AG08395 (cell line): Measurements from ENCODE around the gene GPR137.
"Not testable (repeated sequence)": the region's sequence is repeated elsewhere in the genome, so short reads cannot be mapped to it uniquely, and the experiment has no call there.

ENCODE experiments used
- DNase-seq: peaks from one replicate; pipeline ENCODE4 v3.0.0; 2012; ENCODE audit warnings: mixed read lengths, low spot score

The GPR137 gene

GRCh38 chr11:64303109-64304031 is 17.7 kb downstream of the GPR137 start:
- no peak for DNase-seq

GRCh38 chr11:64304032-64304315 is 18.3 kb downstream of the GPR137 start:
- no peak for DNase-seq

DNA sequence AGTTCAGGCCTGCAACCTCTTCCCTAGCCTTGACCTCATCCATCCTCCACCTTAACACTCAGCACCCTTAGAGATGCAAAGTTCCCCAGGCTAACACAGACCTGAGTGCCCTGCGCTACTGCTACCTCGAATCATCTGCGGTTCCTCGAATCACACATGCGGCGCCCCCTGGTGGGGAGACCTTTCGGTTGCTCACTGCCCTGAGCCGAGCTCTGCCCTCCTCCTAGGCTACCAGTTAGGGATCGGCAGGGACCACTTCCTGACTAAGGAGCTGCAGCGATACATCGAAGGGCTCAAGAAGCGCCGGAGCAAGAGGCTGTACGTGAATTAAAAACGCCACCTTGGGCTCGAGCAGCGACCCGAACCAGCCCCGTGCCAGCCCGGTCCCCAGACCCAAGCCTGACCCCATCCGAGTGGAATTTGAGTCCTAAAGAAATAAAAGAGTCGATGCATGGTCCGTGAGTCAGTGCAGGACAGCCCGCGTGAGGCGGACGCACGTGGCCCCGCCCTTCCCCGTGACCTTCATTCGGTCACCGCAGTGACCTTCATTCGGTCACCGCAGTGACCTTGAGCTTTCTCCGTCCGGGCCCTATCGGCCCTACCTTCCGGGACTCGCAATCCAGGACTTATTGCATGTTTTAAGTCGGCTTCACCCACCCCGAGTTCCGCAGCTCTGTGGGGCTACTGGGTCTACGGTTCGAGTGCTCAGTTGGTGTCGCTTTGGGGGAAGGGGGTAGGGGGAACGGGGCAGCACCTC is 18.8 kb downstream of the GPR137 start:
- DNase-seq: peak; percentile 89

GRCh38 chr11:64305075-64305690 is 19.5 kb downstream of the GPR137 start, which contains the start of gene ESRRA:
Gene ESRRA, plus strand, starts transcription at chr11:64305524. Its CDS starts 1,656 bp downstream, at chr11:64307180.
- peak; percentile 100 for DNase-seq

DNA sequence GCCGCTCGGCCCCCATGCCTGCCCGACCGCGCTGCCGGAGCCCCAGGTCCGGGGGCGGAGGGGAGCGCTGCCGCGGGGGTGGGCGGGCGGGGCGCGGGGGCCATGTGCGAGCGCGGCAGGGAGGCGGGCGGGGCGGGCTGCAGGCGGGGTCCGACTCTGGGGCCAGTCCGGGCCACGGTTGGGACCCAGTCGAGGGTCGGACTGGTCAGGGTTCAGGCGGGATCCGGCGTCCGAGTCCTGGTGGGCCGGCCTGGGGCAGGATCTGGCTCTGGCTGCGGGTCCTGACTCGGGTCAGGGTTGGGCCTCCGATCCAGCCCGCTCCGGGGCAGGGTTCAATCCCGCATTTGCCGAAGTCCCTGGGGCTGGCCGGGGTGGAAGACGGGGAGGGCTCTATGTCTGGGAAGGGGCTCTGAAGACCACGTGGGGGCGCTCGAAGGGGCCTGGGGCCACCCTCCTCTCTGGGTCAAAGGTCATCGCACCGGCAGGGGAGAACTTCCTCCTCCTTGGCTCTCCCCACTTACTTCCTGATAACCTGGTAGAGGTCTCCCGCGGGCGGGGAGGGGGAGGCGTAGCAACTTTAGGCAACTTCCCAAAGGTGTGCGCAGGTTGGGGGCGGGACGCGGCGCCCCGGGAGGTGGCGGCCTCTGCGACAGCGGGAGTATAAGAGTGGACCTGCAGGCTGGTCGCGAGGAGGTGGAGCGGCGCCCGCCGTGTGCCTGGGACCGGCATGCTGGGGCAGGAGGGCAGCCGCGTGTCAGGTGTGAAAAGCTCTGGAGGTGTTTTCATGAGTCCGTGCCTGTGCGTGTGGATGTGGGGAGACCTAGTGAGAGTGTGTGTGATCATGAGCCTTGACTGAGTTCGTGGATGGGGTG is 20.3 kb downstream of the GPR137 start:
- DNase-seq: no peak

DNA sequence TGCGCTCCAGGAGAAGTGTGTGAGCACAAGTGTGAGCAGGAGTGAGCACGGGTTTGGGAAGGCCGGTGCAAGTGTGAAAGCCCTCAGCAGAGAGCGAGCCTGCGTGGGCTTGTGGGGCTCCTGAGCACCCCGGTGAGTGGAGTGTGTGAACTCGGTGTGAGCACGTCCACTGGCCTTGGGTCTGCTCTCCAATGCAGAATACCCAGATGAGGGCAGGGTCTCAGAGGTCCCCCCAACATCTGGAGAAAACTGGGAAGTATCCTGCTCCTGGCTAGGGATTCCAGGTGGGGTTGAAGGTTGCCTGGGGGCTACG is 20.9 kb downstream of the GPR137 start:
- no peak for DNase-seq

GRCh38 chr11:64306876-64307622 is 21.4 kb downstream of the GPR137 start:
- DNase-seq: no peak

GRCh38 chr11:64307795-64308194 is 22.1 kb downstream of the GPR137 start:
- not testable (repeated sequence) for DNase-seq

DNA sequence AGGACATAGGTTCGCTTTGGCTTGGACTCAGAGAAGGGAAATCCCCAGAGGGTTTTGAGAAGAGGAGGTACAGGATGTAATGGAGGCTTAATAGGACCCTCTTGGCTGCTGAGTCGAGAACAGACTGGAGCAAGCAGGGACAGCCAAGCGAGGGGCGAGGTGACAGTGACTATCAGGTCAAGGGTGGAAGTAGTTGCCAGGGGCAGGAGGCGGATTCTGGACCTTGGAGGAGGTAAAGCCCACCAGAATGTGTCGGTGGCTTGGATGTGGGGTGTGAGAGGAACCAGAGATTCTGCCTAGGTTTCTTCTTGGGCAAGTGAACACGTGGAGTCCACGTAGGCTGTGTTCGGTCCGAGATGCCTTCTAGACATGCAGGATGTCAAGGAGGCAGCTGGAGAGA is 27.3 kb downstream of the GPR137 start:
- no peak for DNase-seq

- DNase-seq: no peak
These were observed 28.0 kb downstream of the GPR137 start for GRCh38 chr11:64313491-64314145.

DNA sequence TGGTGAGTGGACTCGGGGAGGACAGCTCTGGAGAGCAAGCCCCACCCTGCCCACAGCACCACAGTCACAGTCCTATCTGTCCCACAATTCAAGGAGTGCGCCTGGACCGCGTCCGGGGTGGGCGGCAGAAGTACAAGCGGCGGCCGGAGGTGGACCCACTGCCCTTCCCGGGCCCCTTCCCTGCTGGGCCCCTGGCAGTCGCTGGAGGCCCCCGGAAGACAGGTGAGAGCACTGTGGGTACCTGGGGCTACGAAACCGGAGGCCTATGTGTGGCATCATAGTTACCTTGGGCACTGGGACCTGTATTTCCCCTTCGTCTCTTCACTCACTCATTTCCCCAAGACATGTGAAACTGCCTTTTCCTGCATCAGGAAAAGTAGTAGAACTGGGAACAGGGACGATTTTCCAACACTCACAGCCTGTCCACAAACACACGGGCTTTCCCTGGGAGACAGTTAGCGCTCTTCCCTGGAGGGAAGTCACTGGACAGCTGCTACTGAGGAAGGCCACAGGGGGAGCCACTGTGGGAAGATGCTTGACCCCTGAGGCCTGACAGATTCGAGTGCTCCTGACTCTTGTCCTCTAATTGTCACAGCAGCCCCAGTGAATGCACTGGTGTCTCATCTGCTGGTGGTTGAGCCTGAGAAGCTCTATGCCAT is 28.6 kb downstream of the GPR137 start:
- DNase-seq: no peak

- DNase-seq: no peak
These were observed 29.3 kb downstream of the GPR137 start for GRCh38 chr11:64314805-64315561.

- DNase-seq: not testable (repeated sequence)
These were observed 30.2 kb downstream of the GPR137 start for GRCh38 chr11:64315667-64316526.

- no peak for DNase-seq
These were observed 31.1 kb downstream of the GPR137 start for GRCh38 chr11:64316672-64317324.

- DNase-seq: peak; percentile 90
These were observed 31.8 kb downstream of the GPR137 start, which contains the start of gene TRMT112 for GRCh38 chr11:64317325-64317960. Gene TRMT112, minus strand, starts transcription at chr11:64317559. Its CDS starts 33 bp downstream, at chr11:64317526.

- peak; percentile 98 for DNase-seq
These were observed 32.5 kb downstream of the GPR137 start, which contains the start of gene PRDX5 for GRCh38 chr11:64317961-64318765. Gene PRDX5, plus strand, starts transcription at chr11:64318121. Its CDS starts 95 bp downstream, at chr11:64318216.
